Muscle of leg (tissue), 11 donors: Measurements from ENCODE around the gene VARS2. TPM values are rescaled to one million over a fixed set of nuclear protein-coding genes. Genes with fewer than 3 reads are reported as not detected.
"Not testable (repeated sequence)": the region's sequence is repeated elsewhere in the genome, so short reads cannot be mapped to it uniquely, and the experiment has no call there.

Experiments
- DNase-seq: peaks from one replicate; pipeline ENCODE4 v3.0.0; 2013
- H3K27ac ChIP-seq: one replicate; pipeline ENCODE4 v1.5.1; 2013; ENCODE audit warnings: mild to moderate bottlenecking, low read length, control low read depth
- H3K27me3 ChIP-seq: one replicate; pipeline ENCODE4 v1.6.1; 2013; ENCODE audit warnings: low read length; ENCODE audit not compliant: control insufficient read depth, insufficient read depth
- H3K36me3 ChIP-seq: one replicate; pipeline ENCODE4 v1.6.1; 2013; ENCODE audit warnings: low read length; ENCODE audit not compliant: control insufficient read depth, insufficient read depth
- H3K4me1 ChIP-seq: one replicate; pipeline ENCODE4 v1.6.1; 2013; ENCODE audit warnings: low read length; ENCODE audit not compliant: control insufficient read depth, insufficient read depth
- H3K4me3 ChIP-seq: one replicate; pipeline ENCODE4 v1.5.1; 2013; ENCODE audit warnings: low read length, control low read depth
- H3K9me3 ChIP-seq: replicated peaks from 2 replicates; pipeline ENCODE4 v1.6.1; 2013; ENCODE audit warnings: low read depth, low read length; ENCODE audit not compliant: control insufficient read depth
- WGBS: methylation state at CpG from one replicate; pipeline ENCODE4 v1.1.5; 2013; ENCODE audit warnings: missing lambda C conversion rate; ENCODE audit not compliant: insufficient coverage; 5-methylcytosine and 5-hydroxymethylcytosine counted together
- polyA plus RNA-seq, 8 donors: library from polyadenylated mRNA; unstranded; fragments of 120-200 nt; gene quantifications; one replicate each; pipeline versions ENCODE4 v1.2.1 to v1.2.3, GENCODE V29; 2013; ENCODE audit warnings: inconsistent platforms in 1 of 8, low replicate concordance in 1 of 8; ENCODE audit not compliant: insufficient read length in 8 of 8, insufficient read depth in 1 of 8
- total RNA-seq: library from RNA; stranded (reverse); fragments of 120-200 nt; gene quantifications from one replicate; pipeline ENCODE4 v1.2.4, GENCODE V29; 2013

VARS2 gene
- total and polyA plus RNA-seq, 9 donors, result 20.1 to 34.8 (median 27.5) TPM

- Histone ChIP-seq H3K27me3 (no peaks in the 10 kb centered on the region), H3K4me3 (no peak overlapping the region), H3K4me1 (no peaks in the 10 kb centered on the region), H3K9me3 (no peaks in the 10 kb centered on the region), H3K27ac (no peak overlapping the region), H3K36me3 (peaks cover 62% of the 10 kb centered on the region)
- no peak for DNase-seq
- WGBS, result 70% methylated on average over 22 of the region's 23 CpGs
Measured at GRCh38 chr6:30898750-30899360, 15.2 kb upstream of the VARS2 start.

- peaks cover 43% of the 10 kb centered on the region for H3K36me3 ChIP-seq
- no peak overlapping the region for H3K4me3 ChIP-seq
- H3K27ac ChIP-seq, result no peak overlapping the region
- H3K4me1 ChIP-seq, result no peaks in the 10 kb centered on the region
- no peaks in the 10 kb centered on the region for H3K27me3 ChIP-seq
- no peak for DNase-seq
- no CpG with 5 or more reads among the region's 1 CpG for WGBS
- no peaks in the 10 kb centered on the region for H3K9me3 ChIP-seq
Measured at GRCh38 chr6:30900863-30901417, 13.1 kb upstream of the VARS2 start.

GRCh38 chr6:30901436-30901835 is 12.6 kb upstream of the VARS2 start:
- no peak overlapping the region for H3K27ac ChIP-seq
- no peaks in the 10 kb centered on the region for H3K4me1 ChIP-seq
- peaks cover 39% of the 10 kb centered on the region for H3K36me3 ChIP-seq
- H3K9me3 ChIP-seq, result no peaks in the 10 kb centered on the region
- DNase-seq, result no peak
- no peaks in the 10 kb centered on the region for H3K27me3 ChIP-seq
- H3K4me3 ChIP-seq, result no peak overlapping the region

- peaks cover 32% of the 10 kb centered on the region for H3K36me3 ChIP-seq
- not testable (repeated sequence) for H3K27ac ChIP-seq, H3K9me3 ChIP-seq, H3K4me3 ChIP-seq, DNase-seq, H3K4me1 ChIP-seq, H3K27me3 ChIP-seq
- 64% methylated on average over 9 of the region's 9 CpGs for WGBS
Measured at GRCh38 chr6:30902196-30902595, 11.8 kb upstream of the VARS2 start.

- 61% methylated on average over 4 of the region's 5 CpGs for WGBS
- DNase-seq, result no peak
- Histone ChIP-seq H3K4me1 (no peaks in the 10 kb centered on the region), H3K9me3 (no peaks in the 10 kb centered on the region), H3K36me3 (peaks cover 27% of the 10 kb centered on the region), H3K27ac (no peak overlapping the region), H3K27me3 (no peaks in the 10 kb centered on the region), H3K4me3 (no peak overlapping the region)
Measured at GRCh38 chr6:30902709-30903108, 11.3 kb upstream of the VARS2 start.

DNA sequence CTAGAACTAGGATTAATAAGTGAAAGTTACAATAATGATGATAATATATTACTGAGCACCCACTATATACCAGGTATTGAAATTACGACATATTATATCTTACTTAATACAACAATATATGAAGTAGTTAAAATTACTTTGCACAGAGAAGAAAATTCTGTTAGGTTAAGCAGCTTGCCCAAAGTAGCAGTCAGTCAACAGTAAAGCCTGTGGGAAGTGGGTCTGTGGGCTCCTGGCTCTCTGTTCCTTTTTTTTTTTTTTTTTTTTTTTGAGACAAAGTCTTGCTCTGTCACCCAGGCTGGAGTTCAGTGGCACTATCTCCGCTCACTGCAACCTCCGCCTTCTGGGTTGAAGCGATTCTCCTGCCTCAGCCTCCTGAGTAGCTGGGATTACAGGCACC is 10.8 kb upstream of the VARS2 start:
- no CpG with 5 or more reads among the region's 4 CpGs for WGBS
- no peak for DNase-seq

GRCh38 chr6:30907290-30907757 is 6.7 kb upstream of the VARS2 start:
- 45% methylated on average over 11 of the region's 16 CpGs for WGBS
- H3K27me3 ChIP-seq, H3K9me3 ChIP-seq, DNase-seq, H3K27ac ChIP-seq, H3K4me1 ChIP-seq: not testable (repeated sequence)
- Histone ChIP-seq H3K4me3 (peak overlapping the region; percentile 92), H3K36me3 (peaks cover 25% of the 10 kb centered on the region)

More for the DNA sequence above, 10.8 kb upstream of the VARS2 start:
- H3K4me1 ChIP-seq, result no peaks in the 10 kb centered on the region
- peaks cover 22% of the 10 kb centered on the region for H3K36me3 ChIP-seq
- no peaks in the 10 kb centered on the region for H3K9me3 ChIP-seq
- no peak overlapping the region for H3K27ac ChIP-seq
- no peak overlapping the region for H3K4me3 ChIP-seq
- H3K27me3 ChIP-seq, result no peaks in the 10 kb centered on the region

GRCh38 chr6:30907758-30908591 is 6.1 kb upstream of the VARS2 start, which contains the start of gene GTF2H4:
GTF2H4 (plus strand) TSS chr6:30908207.
- peak; percentile 100 for DNase-seq
- Histone ChIP-seq H3K27ac (peak within 1 kb of the TSS; percentile 58), H3K27me3 (no peaks in the 10 kb centered on the region), H3K9me3 (no peaks in the 10 kb centered on the region), H3K4me3 (peak within 1 kb of the TSS; percentile 92), H3K36me3 (peaks cover 31% of the 10 kb centered on the region), H3K4me1 (peaks cover 7% of the 10 kb centered on the region)
- 0% methylated on average over 47 of the region's 49 CpGs for WGBS

DNA sequence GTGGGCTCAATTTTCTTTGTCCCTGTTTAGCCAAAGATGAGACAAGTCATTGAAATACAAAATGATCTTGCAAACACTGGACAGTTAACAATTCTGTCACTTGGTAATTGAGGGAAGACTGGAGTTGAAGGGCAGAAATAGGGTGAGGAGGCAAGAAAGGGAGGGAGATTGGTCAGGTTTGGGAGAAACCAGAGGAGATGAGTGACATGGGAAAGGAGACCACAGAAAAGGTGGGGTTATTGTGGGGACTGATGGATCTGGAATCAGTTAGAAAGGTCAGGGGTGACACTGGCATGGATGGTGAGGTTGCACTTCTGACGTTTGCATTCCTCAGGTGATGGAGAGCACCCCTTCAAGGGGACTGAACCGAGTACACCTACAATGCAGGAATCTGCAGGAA is 5.3 kb upstream of the VARS2 start:
- no peak overlapping the region for H3K27ac ChIP-seq
- 14% methylated on average over 1 of the region's 2 CpGs for WGBS
- H3K36me3 ChIP-seq, result peaks cover 36% of the 10 kb centered on the region

GRCh38 chr6:30910473-30910872 is 3.6 kb upstream of the VARS2 start:
- H3K27me3 ChIP-seq, H3K4me3 ChIP-seq, H3K27ac ChIP-seq, DNase-seq, H3K9me3 ChIP-seq: not testable (repeated sequence)
- Histone ChIP-seq H3K36me3 (peaks cover 36% of the 10 kb centered on the region), H3K4me1 (peaks cover 23% of the 10 kb centered on the region)
- 79% methylated on average over 9 of the region's 12 CpGs for WGBS

More for the DNA sequence above, 5.3 kb upstream of the VARS2 start:
- H3K9me3 ChIP-seq, result no peaks in the 10 kb centered on the region
- peaks cover 13% of the 10 kb centered on the region for H3K4me1 ChIP-seq
- no peaks in the 10 kb centered on the region for H3K27me3 ChIP-seq
- peak overlapping the region; percentile 92 for H3K4me3 ChIP-seq
- no peak for DNase-seq
